ENCODE results near the gene FLRT2.

Gene FLRT2

GRCh38 chr14:85520581-85520980, 9.4 kb upstream of the FLRT2 start:
- no peak for DNase-seq (ENCODE audit: low read depth)
- TF ChIP-seq CTCF (conservative IDR thresholded peaks at IDR 0.05; ENCODE audit: low read depth, low read length) = no peak
- no peak overlapping the region for H3K4me3 ChIP-seq (ENCODE audit: low read length)

DNA sequence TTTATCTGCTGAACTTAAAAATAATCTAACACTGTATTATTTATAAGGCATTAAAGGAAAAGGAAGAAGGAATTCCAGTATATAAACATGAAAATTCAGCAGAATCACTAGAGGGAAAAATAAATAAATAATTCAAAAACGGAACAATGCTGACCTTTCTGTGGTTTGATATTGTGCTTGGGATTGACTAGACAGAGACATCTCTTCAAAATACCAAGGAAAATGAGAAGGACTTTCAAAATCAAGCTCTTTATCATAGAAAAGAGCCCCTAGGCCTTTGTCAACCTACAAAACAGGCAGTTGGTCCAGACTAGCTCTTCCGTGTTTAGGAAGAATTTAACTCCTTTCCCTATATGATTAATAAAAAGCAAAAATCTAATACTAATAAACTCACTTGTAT, 6.3 kb upstream of the FLRT2 start:
- no peak for TF ChIP-seq CTCF (conservative IDR thresholded peaks at IDR 0.05; ENCODE audit: low read depth, low read length)
- DNase-seq (ENCODE audit: low read depth) = no peak
- H3K4me3 ChIP-seq (ENCODE audit: low read length) = no peak overlapping the region

DNA sequence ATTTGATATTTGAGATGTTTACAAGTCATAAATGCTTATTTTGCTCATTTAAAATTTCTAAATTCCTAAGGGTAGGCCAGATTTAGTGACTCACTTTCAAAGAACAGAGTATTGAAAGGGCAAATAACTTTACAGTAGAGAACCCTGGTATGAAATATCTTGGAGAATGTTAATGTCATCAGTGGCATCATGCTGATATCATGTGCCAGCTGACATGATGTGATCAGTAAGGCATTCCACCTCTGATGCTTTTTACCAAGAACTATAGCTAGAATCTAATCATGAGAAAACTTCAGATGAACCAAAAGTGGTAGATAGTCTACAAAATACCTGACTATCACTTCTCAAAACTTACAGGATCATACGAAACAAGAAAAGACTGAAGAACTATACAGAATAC, 2.9 kb upstream of the FLRT2 start:
- no peak for TF ChIP-seq CTCF (conservative IDR thresholded peaks at IDR 0.05; ENCODE audit: low read depth, low read length)
- H3K4me3 ChIP-seq (ENCODE audit: low read length) = no peak overlapping the region

DNA sequence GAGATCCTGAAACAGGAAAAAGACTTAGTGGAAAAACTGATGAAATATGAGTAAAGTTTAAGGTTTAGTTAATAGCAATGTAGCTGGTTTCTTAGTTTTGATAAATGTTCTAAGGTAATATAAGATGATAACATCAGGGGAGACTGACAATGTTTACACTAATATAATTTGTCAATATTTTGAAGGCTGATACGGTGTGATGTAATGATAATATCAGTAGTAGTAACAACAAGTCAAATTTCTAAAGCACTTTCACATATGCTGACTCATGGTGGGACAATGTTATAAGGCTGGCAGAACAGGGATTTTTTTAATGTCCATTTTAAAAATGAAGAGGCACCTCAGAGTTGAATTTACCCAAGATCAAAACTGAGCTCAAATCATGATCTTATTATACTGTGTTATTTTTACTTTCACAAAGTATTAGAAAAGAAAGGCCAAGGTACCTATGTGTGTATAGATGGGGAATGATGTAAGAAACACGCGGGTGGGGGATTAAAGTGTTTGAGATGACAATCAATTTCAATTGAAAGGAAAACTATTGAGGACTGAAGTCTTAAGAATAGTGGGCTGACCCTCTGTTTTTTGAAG, 2.4 kb upstream of the FLRT2 start:
- TF ChIP-seq CTCF (conservative IDR thresholded peaks at IDR 0.05; ENCODE audit: low read depth, low read length) = no peak
- no peak for DNase-seq (ENCODE audit: low read depth)
- H3K4me3 ChIP-seq (ENCODE audit: low read length) = peak overlapping the region; percentile 99

More for the DNA sequence above, 2.9 kb upstream of the FLRT2 start:
- no peak for DNase-seq (ENCODE audit: low read depth)

DNA sequence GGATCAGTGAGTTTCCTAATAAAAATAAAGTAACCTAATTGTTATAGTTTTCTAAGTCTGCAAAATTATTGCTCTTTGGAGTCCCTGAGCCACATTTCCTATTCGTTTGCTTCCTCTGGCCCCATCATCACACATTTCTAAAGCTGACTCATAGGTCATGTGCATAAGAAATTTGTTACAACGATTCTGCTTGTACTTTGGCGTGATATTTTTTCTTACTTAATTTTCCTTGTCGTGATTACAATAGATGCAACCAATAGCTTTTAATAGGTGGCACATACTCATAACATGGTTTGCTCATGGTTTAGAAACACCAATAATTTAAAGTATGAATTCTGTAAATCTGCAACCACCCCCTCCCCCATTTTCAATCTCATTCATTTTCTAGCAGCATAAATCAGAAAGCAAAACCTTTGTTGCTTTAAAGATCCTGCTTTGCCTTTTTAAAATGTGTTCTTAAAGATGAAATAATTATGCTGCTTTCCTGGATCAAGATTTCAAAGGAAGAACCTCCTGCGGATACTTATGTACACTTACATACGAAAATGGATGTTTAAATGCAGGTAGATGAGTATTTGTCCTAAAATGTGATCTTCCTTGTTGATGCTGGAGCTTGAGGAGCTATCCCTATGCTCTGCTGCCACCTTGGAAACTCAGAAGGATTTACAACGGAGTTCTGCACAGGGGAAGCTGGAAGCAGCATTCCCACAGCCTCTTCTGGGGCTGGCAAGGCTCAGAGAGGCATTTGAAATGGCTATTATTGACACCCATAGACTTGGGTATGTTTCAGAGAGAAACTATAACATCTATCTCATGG, 1.7 kb upstream of the FLRT2 start:
- H3K4me3 ChIP-seq (ENCODE audit: low read length) = peak overlapping the region; percentile 99
- peak; percentile 71 for TF ChIP-seq CTCF (conservative IDR thresholded peaks at IDR 0.05; ENCODE audit: low read depth, low read length)
- no peak for DNase-seq (ENCODE audit: low read depth)

GRCh38 chr14:85528897-85529631, 880 bp upstream of the FLRT2 start:
- TF ChIP-seq CTCF (conservative IDR thresholded peaks at IDR 0.05; ENCODE audit: low read depth, low read length) = no peak
- DNase-seq (ENCODE audit: low read depth) = no peak
- peak overlapping the region; percentile 99 for H3K4me3 ChIP-seq (ENCODE audit: low read length)

Data from retinal pigment epithelial cell (primary cell).